GM12875 (cell line): ENCODE results near the gene B3GLCT.

Experiments
- H3K4me3 ChIP-seq: one replicate; pipeline ENCODE4 v1.5.1; 2011; ENCODE audit warnings: low read depth, low read length, control low read depth
- CTCF ChIP-seq: IDR thresholded peaks from 2 replicates; pipeline ENCODE4 v1.5.1; 2011; ENCODE audit warnings: low read depth, mild to moderate bottlenecking, control low read depth, inconsistent platforms, low read length, moderate library complexity, borderline replicate concordance; ENCODE audit not compliant: insufficient read depth

Gene B3GLCT

GRCh38 chr13:31221057-31221456, 21.3 kb downstream of the B3GLCT start:
- no peak overlapping the region for H3K4me3 ChIP-seq
- TF ChIP-seq CTCF = no peak

GRCh38 chr13:31223215-31223614, 23.4 kb downstream of the B3GLCT start:
- TF ChIP-seq CTCF = no peak
- H3K4me3 ChIP-seq = no peak overlapping the region

GRCh38 chr13:31223640-31224039, 23.9 kb downstream of the B3GLCT start:
- no peak overlapping the region for H3K4me3 ChIP-seq

GRCh38 chr13:31224174-31224669, 24.4 kb downstream of the B3GLCT start:
- H3K4me3 ChIP-seq = no peak overlapping the region
- TF ChIP-seq CTCF = no peak

More at GRCh38 chr13:31223640-31224039, 23.9 kb downstream of the B3GLCT start:
- no peak for TF ChIP-seq CTCF

- no peak for TF ChIP-seq CTCF
These were observed 25.3 kb downstream of the B3GLCT start for GRCh38 chr13:31224963-31225559.

GRCh38 chr13:31225998-31226675, 26.4 kb downstream of the B3GLCT start:
- no peak overlapping the region for H3K4me3 ChIP-seq
- no peak for TF ChIP-seq CTCF

More at GRCh38 chr13:31224963-31225559, 25.3 kb downstream of the B3GLCT start:
- no peak overlapping the region for H3K4me3 ChIP-seq

- TF ChIP-seq CTCF = no peak
- no peak overlapping the region for H3K4me3 ChIP-seq
These were observed 27.3 kb downstream of the B3GLCT start for GRCh38 chr13:31227063-31227462.
